HepG2 (cell line): Measurements from ENCODE around the gene MPV17L2. TPM values are rescaled to one million over a fixed set of nuclear protein-coding genes. Genes with fewer than 3 reads are reported as not detected.

Experiments used
- ATF1 ChIP-seq: IDR thresholded peaks from 2 replicates; pipeline ENCODE4 v1.6.1; 2016; ENCODE audit warnings: mild to moderate bottlenecking, control low read depth
- IRF1 ChIP-seq: sonication (generic); formaldehyde crosslinking; IDR thresholded peaks from 2 replicates; pipeline ENCODE4 v1.4.0; 2020; ENCODE audit warnings: low read depth, mild to moderate bottlenecking, missing genetic modification reagents
- MED8 ChIP-seq: sonication (generic); formaldehyde crosslinking; IDR thresholded peaks from 2 replicates; pipeline ENCODE4 v1.8.1; 2023; ENCODE audit warnings: mild to moderate bottlenecking, missing genetic modification reagents; ENCODE audit not compliant: insufficient replicate concordance
- MYC ChIP-seq: sonication (generic); formaldehyde crosslinking; IDR thresholded peaks from 2 replicates; pipeline ENCODE4 v1.9.0; 2021; ENCODE audit warnings: missing genetic modification reagents, borderline replicate concordance
- NR2F2 ChIP-seq: IDR thresholded peaks from 2 replicates; pipeline ENCODE4 v1.6.1; 2012; ENCODE audit warnings: low read depth, inconsistent platforms, borderline replicate concordance
- PCBP2 ChIP-seq: fragments of 200-400 bp; formaldehyde crosslinking; optimal IDR thresholded peaks from 2 replicates; pipeline ENCODE3; 2018; ENCODE audit warnings: low read length, low read depth; ENCODE audit not compliant: poor library complexity, severe bottlenecking
- PHB2 ChIP-seq: fragments of 450-650 bp; IDR thresholded peaks from 2 replicates; pipeline ENCODE4 v1.6.1; 2018; ENCODE audit not compliant: partially characterized antibody
- SRF ChIP-seq: IDR thresholded peaks from 2 replicates; pipeline ENCODE4 v1.6.1; 2011; ENCODE audit warnings: mild to moderate bottlenecking, low read depth, low read length, moderate library complexity
- SUZ12 ChIP-seq: fragments of 150-350 bp; IDR thresholded peaks from 2 replicates; pipeline ENCODE4 v1.6.1; 2014; ENCODE audit warnings: low read depth, low read length
- THAP7 ChIP-seq: sonication (generic); formaldehyde crosslinking; IDR thresholded peaks from 2 replicates; pipeline ENCODE4 v1.8.1; 2023; ENCODE audit warnings: mild to moderate bottlenecking, missing genetic modification reagents
- ZBTB38 ChIP-seq: sonication (generic); formaldehyde crosslinking; IDR thresholded peaks from 2 replicates; pipeline ENCODE4 v1.5.1; 2020; ENCODE audit warnings: mild to moderate bottlenecking, missing genetic modification reagents
- ZFP90 ChIP-seq: sonication (generic); formaldehyde crosslinking; IDR thresholded peaks from 2 replicates; pipeline ENCODE4 v1.8.0; 2022; ENCODE audit warnings: missing genetic modification reagents, mild to moderate bottlenecking, inconsistent platforms, borderline replicate concordance
- ZHX2 ChIP-seq, 2 experiments: sonication (generic) in 1 of 2; formaldehyde crosslinking in 1 of 2; IDR thresholded peaks; 2 replicates each; pipeline versions ENCODE4 v1.6.1 to v1.9.0; 2014 to 2022; ENCODE audit warnings: antibody characterized with exemption in 1 of 2, borderline replicate concordance in 1 of 2, inconsistent platforms in 1 of 2, low read depth in 1 of 2, missing genetic modification reagents in 1 of 2
- ZNF136 ChIP-seq: sonication (generic); formaldehyde crosslinking; IDR thresholded peaks from 2 replicates; pipeline ENCODE4 v1.8.1; 2022; ENCODE audit warnings: low read depth, mild to moderate bottlenecking, moderate library complexity, missing genetic modification reagents
- ZNF207 ChIP-seq: fragments of 450-650 bp; IDR thresholded peaks from 2 replicates; pipeline ENCODE4 v1.6.1; 2016; ENCODE audit warnings: antibody characterized with exemption, borderline replicate concordance
- ZNF24 ChIP-seq: fragments of 450-650 bp; IDR thresholded peaks from 2 replicates; pipeline ENCODE4 v1.6.1; 2017; ENCODE audit warnings: antibody characterized with exemption, mild to moderate bottlenecking
- ZNF567 ChIP-seq: sonication (generic); formaldehyde crosslinking; IDR thresholded peaks from 2 replicates; pipeline ENCODE4 v1.8.1; 2023; ENCODE audit warnings: mild to moderate bottlenecking, missing genetic modification reagents, borderline replicate concordance
- polyA plus RNA-seq, 8 experiments: library from polyadenylated mRNA; depleted of rRNA in 3 of 8; stranded (reverse) in 7 of 8; unstranded in 1 of 8; fragments of >200 nt; fragmentation: Illumina TruSeq in 4 of 8; extraction: Trizol in 4 of 8; gene quantifications; 2 replicates each; pipeline versions ENCODE4 v1.2.1 to v1.2.3, GENCODE V29; 2011 to 2016; ENCODE audit warnings: low read depth in 4 of 8, missing spikeins in 1 of 8, mixed read lengths in 1 of 8; ENCODE audit not compliant: insufficient read depth in 1 of 8
- total RNA-seq, 5 experiments: library from RNA; depleted of rRNA; stranded (reverse); fragments of >200 nt; fragmentation: Illumina TruSeq; extraction: Trizol; gene quantifications; 2 replicates each; pipeline ENCODE4 v1.2.3, GENCODE V29; 2016; ENCODE audit warnings: low read depth in 1 of 5

MPV17L2 gene
- total and polyA plus RNA-seq, 2 of the 13 experiments (the other 11 are each of a cell fraction or from before 2014, with no cell fraction given), result 13.6 to 16.7 TPM

- TF ChIP-seq NR2F2 (no peak), MYC (CRISPR knock-in tag) (peak; percentile 56; the same call in 1 of the 2 replicates), PHB2 (no peak), SRF (no peak), ZNF136 (no peak), IRF1 (CRISPR knock-in tag) (no peak), SUZ12 (no peak), ZNF24 (no peak), ZHX2 (IDR thresholded peaks at IDR 0.05; ENCODE audit: low read depth) (no peak), ZHX2 (CRISPR knock-in tag; IDR thresholded peaks at IDR 0.05; ENCODE audit: borderline replicate concordance) (no peak), ZFP90 (no peak), THAP7 (CRISPR knock-in tag) (no peak), ATF1 (CRISPR knock-in tag) (no peak), ZNF207 (no peak), PCBP2 (no peak), ZBTB38 (CRISPR knock-in tag) (no peak; the same call in none of the 2 replicates), MED8 (CRISPR knock-in tag) (no peak), ZNF567 (CRISPR knock-in tag) (no peak)
Observed at GRCh38 chr19:18225702-18226468, 32.9 kb downstream of the MPV17L2 start, which contains the start of gene PDE4C (continued).
